GM18502 (cell line): ENCODE data around the gene PHPT1.
"Not testable (repeated sequence)": the region's sequence is repeated elsewhere in the genome, so short reads cannot be mapped to it uniquely, and the experiment has no call there.

ENCODE experiments used
- ATAC-seq: cut with Tn5 transposase; IDR thresholded peaks from one replicate; pipeline ENCODE4 v1.9.1; 2021; ENCODE audit warnings: mild to moderate bottlenecking; ENCODE audit not compliant: unreplicated experiment, poor library complexity

PHPT1 gene

GRCh38 chr9:136821826-136822544 lies 27.2 kb upstream of the PHPT1 start:
- no peak for ATAC-seq

- ATAC-seq: no peak
These were observed 25.8 kb upstream of the PHPT1 start for GRCh38 chr9:136823136-136824046.

- ATAC-seq: no peak
These were observed 24.5 kb upstream of the PHPT1 start for GRCh38 chr9:136824496-136825225.

- ATAC-seq: no peak
These were observed 23.7 kb upstream of the PHPT1 start for GRCh38 chr9:136825295-136826187.

GRCh38 chr9:136826188-136826541 lies 23.0 kb upstream of the PHPT1 start:
- no peak for ATAC-seq

- ATAC-seq: no peak
These were observed 22.3 kb upstream of the PHPT1 start for GRCh38 chr9:136826703-136827582.

GRCh38 chr9:136827794-136828473 lies 21.3 kb upstream of the PHPT1 start:
- ATAC-seq: no peak

GRCh38 chr9:136828474-136829140 lies 20.6 kb upstream of the PHPT1 start:
- no peak for ATAC-seq

- no peak for ATAC-seq
These were observed 19.8 kb upstream of the PHPT1 start for GRCh38 chr9:136829412-136829811.

- no peak for ATAC-seq
These were observed 19.0 kb upstream of the PHPT1 start for GRCh38 chr9:136829981-136830885.

GRCh38 chr9:136831002-136831719 lies 18.0 kb upstream of the PHPT1 start:
- no peak for ATAC-seq

GRCh38 chr9:136831720-136832104 lies 17.5 kb upstream of the PHPT1 start:
- no peak for ATAC-seq

GRCh38 chr9:136832581-136832980 lies 16.6 kb upstream of the PHPT1 start:
- ATAC-seq: no peak

GRCh38 chr9:136833381-136834048 lies 15.7 kb upstream of the PHPT1 start:
- not testable (repeated sequence) for ATAC-seq

- ATAC-seq: no peak
These were observed 13.9 kb upstream of the PHPT1 start for GRCh38 chr9:136835162-136835931.
